ENCODE measurements around the gene VTN.
A peak's percentile ranks its signal among the peaks of the same experiment; 100 is the strongest.

Gene VTN

DNA sequence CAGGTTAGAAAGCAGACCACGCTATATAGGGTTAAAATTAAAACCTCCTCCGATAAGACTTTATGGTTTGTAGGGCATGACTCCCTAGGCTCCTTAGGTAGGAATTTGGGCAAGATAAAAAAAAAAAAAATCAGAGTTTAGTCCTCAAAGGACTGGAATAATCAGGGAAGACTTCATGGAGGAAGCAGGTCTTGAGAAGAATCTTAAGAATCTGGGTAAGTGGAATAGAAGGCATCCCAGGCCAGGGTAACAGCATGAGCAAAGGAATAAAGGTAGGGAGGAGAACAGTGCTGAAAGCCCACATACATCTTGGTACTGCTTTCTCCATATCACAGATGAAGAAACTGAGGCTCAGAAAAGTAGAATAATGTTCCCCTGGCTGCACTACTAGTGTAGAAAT, 20.5 kb upstream of the VTN start:
- no peak overlapping the region for H3K4me3 ChIP-seq (ENCODE audit: low read depth, low read length)
- TF ChIP-seq, protein P1, sequence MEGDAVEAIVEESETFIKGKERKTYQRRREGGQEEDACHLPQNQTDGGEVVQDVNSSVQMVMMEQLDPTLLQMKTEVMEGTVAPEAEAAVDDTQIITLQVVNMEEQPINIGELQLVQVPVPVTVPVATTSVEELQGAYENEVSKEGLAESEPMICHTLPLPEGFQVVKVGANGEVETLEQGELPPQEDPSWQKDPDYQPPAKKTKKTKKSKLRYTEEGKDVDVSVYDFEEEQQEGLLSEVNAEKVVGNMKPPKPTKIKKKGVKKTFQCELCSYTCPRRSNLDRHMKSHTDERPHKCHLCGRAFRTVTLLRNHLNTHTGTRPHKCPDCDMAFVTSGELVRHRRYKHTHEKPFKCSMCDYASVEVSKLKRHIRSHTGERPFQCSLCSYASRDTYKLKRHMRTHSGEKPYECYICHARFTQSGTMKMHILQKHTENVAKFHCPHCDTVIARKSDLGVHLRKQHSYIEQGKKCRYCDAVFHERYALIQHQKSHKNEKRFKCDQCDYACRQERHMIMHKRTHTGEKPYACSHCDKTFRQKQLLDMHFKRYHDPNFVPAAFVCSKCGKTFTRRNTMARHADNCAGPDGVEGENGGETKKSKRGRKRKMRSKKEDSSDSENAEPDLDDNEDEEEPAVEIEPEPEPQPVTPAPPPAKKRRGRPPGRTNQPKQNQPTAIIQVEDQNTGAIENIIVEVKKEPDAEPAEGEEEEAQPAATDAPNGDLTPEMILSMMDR (IDR thresholded peaks at IDR 0.05; ENCODE audit: low read depth, low read length, missing control alignments) = no peak
- DNase-seq (ENCODE audit: low read depth) = no peak

DNA sequence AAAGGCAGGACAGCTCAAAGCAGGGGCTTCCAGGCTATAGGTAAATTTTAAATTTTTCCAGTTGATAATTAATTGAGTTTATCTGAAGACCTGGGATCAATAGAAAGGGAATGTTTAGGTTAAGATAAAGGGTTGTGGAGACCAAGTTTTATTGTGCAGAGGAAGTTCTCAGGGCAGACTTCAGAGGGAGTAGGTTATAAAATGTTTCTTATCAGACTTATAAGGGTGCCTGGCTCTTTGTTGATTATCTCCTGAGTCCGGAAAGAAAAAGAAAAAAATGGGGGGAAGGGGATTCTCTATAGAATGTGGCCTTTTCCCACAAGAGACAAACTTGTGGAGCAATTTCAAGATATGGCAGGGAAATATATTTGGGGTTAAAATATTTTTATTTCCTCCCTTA, 20.0 kb upstream of the VTN start:
- TF ChIP-seq, protein P1 (IDR thresholded peaks at IDR 0.05; ENCODE audit: low read depth, low read length, missing control alignments) = no peak
- no peak for DNase-seq (ENCODE audit: low read depth)
- H3K4me3 ChIP-seq (ENCODE audit: low read depth, low read length) = no peak overlapping the region

DNA sequence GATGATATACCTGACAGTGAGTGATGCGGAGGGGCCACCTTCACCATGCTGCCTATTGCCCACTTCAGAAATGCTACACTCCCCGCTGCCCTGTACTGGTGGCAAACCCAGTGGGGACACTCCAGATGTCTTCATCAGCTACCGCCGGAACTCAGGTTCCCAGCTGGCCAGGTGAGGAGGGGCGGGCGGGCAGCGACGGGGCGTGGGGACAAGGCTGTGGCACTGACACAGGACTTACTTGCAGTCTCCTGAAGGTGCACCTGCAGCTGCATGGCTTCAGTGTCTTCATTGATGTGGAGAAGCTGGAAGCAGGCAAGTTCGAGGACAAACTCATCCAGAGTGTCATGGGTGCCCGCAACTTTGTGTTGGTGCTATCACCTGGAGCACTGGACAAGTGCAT, 18.0 kb upstream of the VTN start:
- TF ChIP-seq, protein P1 (IDR thresholded peaks at IDR 0.05; ENCODE audit: low read depth, low read length, missing control alignments) = no peak
- H3K4me3 ChIP-seq (ENCODE audit: low read depth, low read length) = no peak overlapping the region
- DNase-seq (ENCODE audit: low read depth) = no peak

DNA sequence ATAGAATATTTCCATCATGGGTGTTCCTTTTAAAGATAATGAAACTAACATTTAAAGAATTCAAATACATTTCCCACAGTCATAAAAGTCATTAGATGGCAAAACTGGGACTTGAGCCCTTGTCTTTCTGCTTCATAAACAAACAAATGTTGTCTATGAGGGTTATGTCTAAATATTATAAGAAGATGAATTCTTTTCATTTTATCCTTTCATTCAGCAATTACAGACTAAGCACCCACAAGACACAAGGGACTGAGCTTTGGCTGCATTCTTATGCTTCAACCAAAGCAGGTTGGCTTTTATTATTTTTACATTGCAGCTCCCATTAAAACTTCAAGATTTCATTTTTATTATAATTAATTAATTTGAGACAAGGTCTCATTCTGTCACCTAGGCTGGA, 16.3 kb upstream of the VTN start:
- TF ChIP-seq, protein P1 (IDR thresholded peaks at IDR 0.05; ENCODE audit: low read depth, low read length, missing control alignments) = no peak
- DNase-seq (ENCODE audit: low read depth) = no peak
- no peak overlapping the region for H3K4me3 ChIP-seq (ENCODE audit: low read depth, low read length)

DNA sequence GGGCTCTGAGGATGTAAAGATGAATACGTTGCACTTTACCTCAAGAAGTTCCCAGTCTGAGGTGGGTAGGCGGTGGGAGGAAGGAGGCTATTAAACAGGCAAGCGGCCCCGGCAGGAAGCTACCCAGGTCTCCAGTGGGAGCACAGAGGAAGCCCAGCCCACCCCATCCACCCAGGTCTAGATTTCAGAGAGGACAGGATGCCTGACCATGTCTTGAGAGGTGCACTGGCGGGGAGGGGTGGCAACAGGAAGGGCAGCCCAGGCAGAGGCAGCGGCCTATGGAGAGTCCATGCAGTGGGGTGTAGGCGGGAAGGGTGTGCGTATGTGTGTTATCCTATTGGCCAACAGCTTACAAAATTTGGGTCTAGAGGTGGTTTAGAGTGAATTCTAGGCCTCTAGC, 15.3 kb upstream of the VTN start:
- TF ChIP-seq, protein P1 (IDR thresholded peaks at IDR 0.05; ENCODE audit: low read depth, low read length, missing control alignments) = no peak
- H3K4me3 ChIP-seq (ENCODE audit: low read depth, low read length) = peak overlapping the region; percentile 67
- no peak for DNase-seq (ENCODE audit: low read depth)

DNA sequence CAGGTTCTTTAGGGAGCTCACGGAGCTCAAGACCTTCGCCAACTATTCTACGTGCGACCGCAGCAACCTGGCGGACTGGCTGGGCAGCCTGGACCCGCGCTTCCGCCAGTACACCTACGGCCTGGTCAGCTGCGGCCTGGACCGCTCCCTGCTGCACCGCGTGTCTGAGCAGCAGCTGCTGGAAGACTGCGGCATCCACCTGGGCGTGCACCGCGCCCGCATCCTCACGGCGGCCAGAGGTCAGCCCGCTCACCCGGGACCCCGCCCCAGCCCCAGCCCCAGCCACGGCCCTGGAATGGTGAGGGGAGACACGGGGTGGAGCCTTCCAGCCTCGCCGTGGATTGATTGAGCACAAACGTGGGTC, 14.9 kb upstream of the VTN start:
- TF ChIP-seq, protein P1 (IDR thresholded peaks at IDR 0.05; ENCODE audit: low read depth, low read length, missing control alignments) = no peak
- H3K4me3 ChIP-seq (ENCODE audit: low read depth, low read length) = peak overlapping the region; percentile 67
- DNase-seq (ENCODE audit: low read depth) = no peak

DNA sequence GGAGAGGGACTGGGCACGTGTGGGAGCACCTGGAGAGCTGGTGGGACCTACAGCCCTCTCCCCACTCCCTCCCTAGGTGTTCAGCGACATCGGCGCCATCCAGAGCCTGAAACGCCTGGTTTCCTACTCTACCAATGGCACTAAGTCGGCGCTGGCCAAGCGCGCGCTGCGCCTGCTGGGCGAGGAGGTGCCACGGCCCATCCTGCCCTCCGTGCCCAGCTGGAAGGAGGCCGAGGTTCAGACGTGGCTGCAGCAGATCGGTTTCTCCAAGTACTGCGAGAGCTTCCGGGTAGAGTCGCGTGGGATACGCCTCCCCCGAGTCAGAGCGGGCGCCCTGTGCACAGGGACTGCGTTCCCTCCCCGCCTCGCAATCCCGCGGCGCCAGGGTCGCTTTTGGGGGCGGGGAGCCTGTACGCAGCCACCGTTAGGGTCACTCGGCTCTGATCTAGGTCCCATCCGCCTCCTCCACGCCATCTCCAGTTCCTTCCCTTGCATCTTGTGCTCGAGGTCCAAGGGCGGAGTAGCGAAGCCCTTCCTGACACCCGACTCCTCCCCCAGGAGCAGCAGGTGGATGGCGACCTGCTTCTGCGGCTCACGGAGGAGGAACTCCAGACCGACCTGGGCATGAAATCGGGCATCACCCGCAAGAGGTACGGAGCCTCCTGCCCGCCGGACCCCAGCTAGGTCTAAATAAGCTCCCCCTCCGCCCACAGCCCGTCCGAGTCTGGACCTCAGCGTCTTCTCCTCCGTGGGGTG, 14.4 kb upstream of the VTN start:
- peak overlapping the region; percentile 67 for H3K4me3 ChIP-seq (ENCODE audit: low read depth, low read length)
- DNase-seq (ENCODE audit: low read depth) = no peak
- TF ChIP-seq, protein P1 (IDR thresholded peaks at IDR 0.05; ENCODE audit: low read depth, low read length, missing control alignments) = no peak
